K562 (cell line): ENCODE measurements around the gene SPTBN4. TPM values are rescaled to one million over a fixed set of nuclear protein-coding genes. Genes with fewer than 3 reads are reported as not detected.

Experiments
- EGR1 ChIP-seq: fragments of 450-650 bp; conservative IDR thresholded peaks from 2 replicates; pipeline ENCODE4 v1.6.1; 2017; ENCODE audit warnings: mild to moderate bottlenecking
- EP400 ChIP-seq: fragments of 450-650 bp; IDR thresholded peaks from 2 replicates; pipeline ENCODE4 v1.6.1; 2017; ENCODE audit warnings: antibody characterized with exemption, mild to moderate bottlenecking, moderate library complexity
- FOXP4 ChIP-seq: sonication (generic); formaldehyde crosslinking; IDR thresholded peaks from 2 replicates; pipeline ENCODE4 v1.8.0; 2022; ENCODE audit warnings: mild to moderate bottlenecking, missing genetic modification reagents, borderline replicate concordance
- GATA2 ChIP-seq: sonication (generic); formaldehyde crosslinking; IDR thresholded peaks from 2 replicates; pipeline ENCODE4 v1.4.0; 2020; ENCODE audit warnings: mild to moderate bottlenecking, missing genetic modification reagents
- GMEB1 ChIP-seq: fragments of 250-450 bp; sonication (Bioruptor Pico); IDR thresholded peaks from 2 replicates; pipeline ENCODE4 v1.4.0; 2020; ENCODE audit warnings: mild to moderate bottlenecking
- ILF3 ChIP-seq: fragments of 450-650 bp; IDR thresholded peaks from 2 replicates; pipeline ENCODE4 v1.6.1; 2018; ENCODE audit warnings: antibody characterized with exemption, mild to moderate bottlenecking, moderate library complexity, borderline replicate concordance
- KHSRP ChIP-seq: fragments of 450-650 bp; IDR thresholded peaks from 2 replicates; pipeline ENCODE4 v1.6.1; 2017
- KLF16 ChIP-seq: IDR thresholded peaks from 2 replicates; pipeline ENCODE4 v1.6.1; 2016; ENCODE audit warnings: antibody characterized with exemption
- MTA3 ChIP-seq: fragments of 450-650 bp; formaldehyde crosslinking; IDR thresholded peaks from 2 replicates; pipeline ENCODE4 v1.6.1; 2017; ENCODE audit warnings: mild to moderate bottlenecking, borderline replicate concordance
- NONO ChIP-seq, 2 experiments: fragments of 200-400 bp in 1 of 2; fragments of 450-650 bp in 1 of 2; formaldehyde crosslinking in 1 of 2; IDR thresholded peaks; 2 replicates each; pipeline ENCODE4 v1.6.1; 2017; ENCODE audit warnings: low read depth in 2 of 2, mild to moderate bottlenecking in 2 of 2, moderate library complexity in 2 of 2, low read length in 1 of 2
- RBM22 ChIP-seq: fragments of 200-400 bp; formaldehyde crosslinking; IDR thresholded peaks from 2 replicates; pipeline ENCODE4 v1.6.1; 2018; ENCODE audit warnings: low read length, low read depth; ENCODE audit not compliant: poor library complexity, severe bottlenecking
- RUNX1 ChIP-seq: sonication (generic); IDR thresholded peaks from 2 replicates; pipeline ENCODE4 v1.6.1; 2016; ENCODE audit warnings: antibody characterized with exemption, low read depth
- SIN3B ChIP-seq: fragments of 450-650 bp; IDR thresholded peaks from 2 replicates; pipeline ENCODE4 v1.6.1; 2017; ENCODE audit warnings: low read depth, mild to moderate bottlenecking, moderate library complexity
- SRF ChIP-seq, 2 experiments: fragments of 250-450, 450-650 bp in 1 of 2; sonication (Bioruptor Pico) in 1 of 2; sonication (generic) in 1 of 2; formaldehyde crosslinking; IDR thresholded peaks; 2 replicates each; pipeline versions ENCODE4 v1.5.0 to v1.5.1; 2020 to 2022; ENCODE audit warnings: mild to moderate bottlenecking in 1 of 2, missing genetic modification reagents in 1 of 2
- SUPT5H ChIP-seq: fragments of 450-650 bp; IDR thresholded peaks from 2 replicates; pipeline ENCODE4 v1.6.1; 2016
- TRIM28 ChIP-seq: fragments of 450-650 bp; IDR thresholded peaks from 2 replicates; pipeline ENCODE4 v1.6.1; 2017
- ZBTB8A ChIP-seq: fragments of 450-650 bp; IDR thresholded peaks from 2 replicates; pipeline ENCODE4 v1.6.1; 2018; ENCODE audit warnings: mild to moderate bottlenecking, moderate library complexity; ENCODE audit not compliant: partially characterized antibody
- ZFP36 ChIP-seq: fragments of 150-350 bp; IDR thresholded peaks from 2 replicates; pipeline ENCODE4 v1.6.1; 2018; ENCODE audit warnings: low read length, low read depth; ENCODE audit not compliant: partially characterized antibody
- ZNF124 ChIP-seq: sonication (generic); formaldehyde crosslinking; IDR thresholded peaks from 2 replicates; pipeline ENCODE4 v1.8.1; 2022; ENCODE audit warnings: missing genetic modification reagents
- ZNF263 ChIP-seq: sonication (generic); formaldehyde crosslinking; IDR thresholded peaks from 2 replicates; pipeline ENCODE4 v1.8.0; 2022; ENCODE audit warnings: mild to moderate bottlenecking, missing genetic modification reagents, borderline replicate concordance
- ZNF274 ChIP-seq: IDR thresholded peaks from 2 replicates; pipeline ENCODE4 v1.6.1; 2011; ENCODE audit warnings: low read depth, mild to moderate bottlenecking, low read length, moderate library complexity, borderline replicate concordance
- polyA plus RNA-seq, 8 experiments: library from polyadenylated mRNA; depleted of rRNA in 4 of 8; stranded (reverse) in 5 of 8; unstranded in 3 of 8; fragments of >200 nt; fragmentation: Nextera tagmentation in 2 of 8; fragmentation: Illumina TruSeq in 1 of 8; extraction: Ambion mirVana in 2 of 8; extraction: Trizol in 1 of 8; gene quantifications; 2 replicates each; pipeline versions ENCODE4 v1.2.1 to v1.2.3, GENCODE V29; 2011 to 2014; ENCODE audit warnings: inconsistent platforms in 1 of 8, missing spikeins in 1 of 8
- total RNA-seq, 7 experiments: library from RNA; depleted of rRNA in 6 of 7; stranded (reverse); fragments of >200 nt in 6 of 7; fragmentation: Illumina TruSeq in 2 of 7; extraction: Trizol in 2 of 7; gene quantifications; 2 replicates each; pipeline versions ENCODE4 v1.2.1 to v1.2.3, GENCODE V29; 2011 to 2021; ENCODE audit warnings: low replicate concordance in 1 of 7
- TF ChIP-seq, protein P1 (sequence below): fragments of 250-450 bp; sonication (Bioruptor Pico); IDR thresholded peaks from 2 replicates; pipeline ENCODE4 v1.5.0; 2022; ENCODE audit warnings: mild to moderate bottlenecking
- TF ChIP-seq, protein P2 (sequence below): sonication (generic); formaldehyde crosslinking; IDR thresholded peaks from 2 replicates; pipeline ENCODE4 v1.8.0; 2022; ENCODE audit warnings: missing genetic modification reagents, mild to moderate bottlenecking, borderline replicate concordance

The SPTBN4 gene
- total and polyA plus RNA-seq, 9 of the 15 experiments (the other 6 are each of a cell fraction or from before 2014, with no cell fraction given) = 0.01 to 1.5 (median 0.86) TPM

DNA sequence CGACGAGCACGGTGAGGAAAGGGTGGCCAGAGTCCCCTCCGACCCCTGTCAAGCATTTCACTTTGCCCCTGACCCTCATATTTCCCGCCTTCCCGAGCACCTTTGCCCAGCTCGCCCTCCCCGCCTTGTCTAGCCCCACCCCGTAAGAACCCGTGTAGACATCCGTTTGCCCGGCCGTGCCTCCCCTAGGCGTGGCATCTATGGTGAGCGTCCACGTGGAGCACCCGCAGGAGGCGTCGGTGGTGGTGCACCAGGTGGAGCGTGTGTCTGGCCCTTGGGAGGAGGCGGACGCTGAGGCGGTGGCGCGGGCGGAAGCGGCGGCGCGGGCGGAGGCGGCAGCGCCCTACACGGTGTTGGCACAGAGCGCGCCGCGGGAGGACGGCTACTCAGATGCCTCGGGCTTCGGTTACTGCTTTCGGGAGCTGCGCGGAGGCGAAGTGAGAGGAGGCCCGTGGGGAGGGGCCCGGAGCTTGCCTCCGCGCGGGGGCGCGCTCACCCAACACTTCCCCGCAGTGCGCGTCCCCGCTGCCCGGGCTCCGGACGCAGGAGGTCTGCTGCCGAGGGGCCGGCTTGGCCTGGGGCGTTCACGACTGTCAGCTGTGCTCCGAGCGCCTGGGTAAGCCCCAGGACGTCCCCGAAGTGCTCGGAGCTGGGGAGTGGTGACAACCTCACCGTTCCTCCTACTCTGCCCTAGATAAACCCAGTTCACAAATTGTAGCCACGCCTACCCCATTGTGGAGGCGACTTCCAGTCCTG, 138.6 kb downstream of the SPTBN4 start (continued):
- TF ChIP-seq SRF (CRISPR knock-in tag; IDR thresholded peaks at IDR 0.05) (no peak), KLF16 (no peak), GATA2 (CRISPR knock-in tag) (no peak), ZNF124 (CRISPR knock-in tag) (no peak), ZNF263 (peak; percentile 86; the same call in 1 of the 2 replicates), SUPT5H (no peak; the same call in 1 of the 2 replicates), RUNX1 (no peak), MTA3 (peak; percentile 71; the same call in 1 of the 2 replicates), SIN3B (0 out of 2 replicates have a peak, but pooled peaks have one; percentile 15), ILF3 (no peak), ZNF274 (peak; percentile 27; the same call in 1 of the 2 replicates), KHSRP (no peak), EGR1 (peak; percentile 79), TRIM28 (no peak), EP400 (peak; percentile 42; the same call in 1 of the 2 replicates), RBM22 (peak; percentile 39), ZBTB8A (no peak), FOXP4 (CRISPR knock-in tag) (no peak), NONO (IDR thresholded peaks at IDR 0.05; ENCODE audit: low read depth in 2 of 2, low read length in 1 of 2) (peak in 1 of 2 experiments; percentile 80; a peak in 1 of 4 replicates), ZFP36 (no peak), GMEB1 (CRISPR knock-in tag) (no peak)
- TF ChIP-seq, protein P1, sequence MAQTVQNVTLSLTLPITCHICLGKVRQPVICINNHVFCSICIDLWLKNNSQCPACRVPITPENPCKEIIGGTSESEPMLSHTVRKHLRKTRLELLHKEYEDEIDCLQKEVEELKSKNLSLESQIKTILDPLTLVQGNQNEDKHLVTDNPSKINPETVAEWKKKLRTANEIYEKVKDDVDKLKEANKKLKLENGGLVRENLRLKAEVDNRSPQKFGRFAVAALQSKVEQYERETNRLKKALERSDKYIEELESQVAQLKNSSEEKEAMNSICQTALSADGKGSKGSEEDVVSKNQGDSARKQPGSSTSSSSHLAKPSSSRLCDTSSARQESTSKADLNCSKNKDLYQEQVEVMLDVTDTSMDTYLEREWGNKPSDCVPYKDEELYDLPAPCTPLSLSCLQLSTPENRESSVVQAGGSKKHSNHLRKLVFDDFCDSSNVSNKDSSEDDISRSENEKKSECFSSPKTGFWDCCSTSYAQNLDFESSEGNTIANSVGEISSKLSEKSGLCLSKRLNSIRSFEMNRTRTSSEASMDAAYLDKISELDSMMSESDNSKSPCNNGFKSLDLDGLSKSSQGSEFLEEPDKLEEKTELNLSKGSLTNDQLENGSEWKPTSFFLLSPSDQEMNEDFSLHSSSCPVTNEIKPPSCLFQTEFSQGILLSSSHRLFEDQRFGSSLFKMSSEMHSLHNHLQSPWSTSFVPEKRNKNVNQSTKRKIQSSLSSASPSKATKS (CRISPR knock-in tag) = no peak
- TF ChIP-seq, protein P2, sequence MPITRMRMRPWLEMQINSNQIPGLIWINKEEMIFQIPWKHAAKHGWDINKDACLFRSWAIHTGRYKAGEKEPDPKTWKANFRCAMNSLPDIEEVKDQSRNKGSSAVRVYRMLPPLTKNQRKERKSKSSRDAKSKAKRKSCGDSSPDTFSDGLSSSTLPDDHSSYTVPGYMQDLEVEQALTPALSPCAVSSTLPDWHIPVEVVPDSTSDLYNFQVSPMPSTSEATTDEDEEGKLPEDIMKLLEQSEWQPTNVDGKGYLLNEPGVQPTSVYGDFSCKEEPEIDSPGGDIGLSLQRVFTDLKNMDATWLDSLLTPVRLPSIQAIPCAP (CRISPR knock-in tag) = no peak
